ENCODE data around the gene PDLIM5. TPM values are rescaled to one million over a fixed set of nuclear protein-coding genes. Genes with fewer than 3 reads are reported as not detected.
"Not testable (repeated sequence)": the region's sequence is repeated elsewhere in the genome, so short reads cannot be mapped to it uniquely, and the experiment has no call there.

PDLIM5 gene
- total RNA-seq, 2 experiments from 2014 or later: 6.3 to 12.6 TPM

GRCh38 chr4:94475050-94475449 lies 23.3 kb downstream of the PDLIM5 start:
- no peak for DNase-seq (ENCODE audit: low spot score)
- TF ChIP-seq EZH2phosphoT487 (IDR thresholded peaks at IDR 0.05; ENCODE audit: borderline replicate concordance, low read depth, low read length): no peak
- TF ChIP-seq, protein P1, sequence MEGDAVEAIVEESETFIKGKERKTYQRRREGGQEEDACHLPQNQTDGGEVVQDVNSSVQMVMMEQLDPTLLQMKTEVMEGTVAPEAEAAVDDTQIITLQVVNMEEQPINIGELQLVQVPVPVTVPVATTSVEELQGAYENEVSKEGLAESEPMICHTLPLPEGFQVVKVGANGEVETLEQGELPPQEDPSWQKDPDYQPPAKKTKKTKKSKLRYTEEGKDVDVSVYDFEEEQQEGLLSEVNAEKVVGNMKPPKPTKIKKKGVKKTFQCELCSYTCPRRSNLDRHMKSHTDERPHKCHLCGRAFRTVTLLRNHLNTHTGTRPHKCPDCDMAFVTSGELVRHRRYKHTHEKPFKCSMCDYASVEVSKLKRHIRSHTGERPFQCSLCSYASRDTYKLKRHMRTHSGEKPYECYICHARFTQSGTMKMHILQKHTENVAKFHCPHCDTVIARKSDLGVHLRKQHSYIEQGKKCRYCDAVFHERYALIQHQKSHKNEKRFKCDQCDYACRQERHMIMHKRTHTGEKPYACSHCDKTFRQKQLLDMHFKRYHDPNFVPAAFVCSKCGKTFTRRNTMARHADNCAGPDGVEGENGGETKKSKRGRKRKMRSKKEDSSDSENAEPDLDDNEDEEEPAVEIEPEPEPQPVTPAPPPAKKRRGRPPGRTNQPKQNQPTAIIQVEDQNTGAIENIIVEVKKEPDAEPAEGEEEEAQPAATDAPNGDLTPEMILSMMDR (conservative IDR thresholded peaks at IDR 0.05; ENCODE audit: low read length): no peak
- Histone ChIP-seq H3K36me3 (ENCODE audit: insufficient read depth, low read length) (no peaks in the 10 kb centered on the region), H3K79me2 (ENCODE audit: insufficient read depth, low read depth, low read length) (no peaks in the 10 kb centered on the region), H3K4me2 (ENCODE audit: low read length) (no peak overlapping the region), H4K20me1 (ENCODE audit: insufficient read depth, low read length) (no peaks in the 10 kb centered on the region), H3K4me3 (ENCODE audit: low read depth, low read length, poor library complexity, severe bottlenecking) (no peak overlapping the region), H3K27ac (ENCODE audit: low read depth, low read length, poor library complexity, severe bottlenecking) (no peak overlapping the region), H3K9me2 (ENCODE audit: insufficient read depth, low read length) (no peaks in the 10 kb centered on the region), H3K4me1 (ENCODE audit: insufficient read depth, low read length, poor library complexity, severe bottlenecking) (no peaks in the 10 kb centered on the region), H2AFZ (ENCODE audit: low read length) (no peak overlapping the region), H3K9me3 (ENCODE audit: low read length) (no peaks in the 10 kb centered on the region)
- no TSS peak for BruUV-seq (replicated peaks)
- intact Hi-C loops (cut with micrococcal nuclease; ENCODE audit: unreplicated experiment): no loop called here
- CTCF ChIA-PET (ENCODE audit: unreplicated experiment): no interaction called here
- POLR2A ChIA-PET: no interaction called here

- ChIA-PET CTCF (ENCODE audit: unreplicated experiment) (no interaction called here), POLR2A (no interaction called here)
- Histone ChIP-seq H3K4me2 (ENCODE audit: low read length) (no peak overlapping the region), H3K27ac (ENCODE audit: low read depth, low read length, poor library complexity, severe bottlenecking) (no peak overlapping the region), H3K9me2 (ENCODE audit: insufficient read depth, low read length) (no peaks in the 10 kb centered on the region), H3K4me3 (ENCODE audit: low read depth, low read length, poor library complexity, severe bottlenecking) (no peak overlapping the region), H3K9me3 (ENCODE audit: low read length) (no peaks in the 10 kb centered on the region), H3K4me1 (ENCODE audit: insufficient read depth, low read length, poor library complexity, severe bottlenecking) (no peaks in the 10 kb centered on the region), H4K20me1 (ENCODE audit: insufficient read depth, low read length) (no peaks in the 10 kb centered on the region), H3K36me3 (ENCODE audit: insufficient read depth, low read length) (no peaks in the 10 kb centered on the region), H2AFZ (ENCODE audit: low read length) (no peak overlapping the region), H3K79me2 (ENCODE audit: insufficient read depth, low read depth, low read length) (no peaks in the 10 kb centered on the region)
- no peak for DNase-seq (ENCODE audit: low spot score)
- BruUV-seq (replicated peaks): no TSS peak
- TF ChIP-seq, protein P1 (conservative IDR thresholded peaks at IDR 0.05; ENCODE audit: low read length): no peak
- TF ChIP-seq EZH2phosphoT487 (IDR thresholded peaks at IDR 0.05; ENCODE audit: borderline replicate concordance, low read depth, low read length): no peak
- intact Hi-C loops (cut with micrococcal nuclease; ENCODE audit: unreplicated experiment): no loop called here
These were observed 24.1 kb downstream of the PDLIM5 start for GRCh38 chr4:94475794-94476193.

DNA sequence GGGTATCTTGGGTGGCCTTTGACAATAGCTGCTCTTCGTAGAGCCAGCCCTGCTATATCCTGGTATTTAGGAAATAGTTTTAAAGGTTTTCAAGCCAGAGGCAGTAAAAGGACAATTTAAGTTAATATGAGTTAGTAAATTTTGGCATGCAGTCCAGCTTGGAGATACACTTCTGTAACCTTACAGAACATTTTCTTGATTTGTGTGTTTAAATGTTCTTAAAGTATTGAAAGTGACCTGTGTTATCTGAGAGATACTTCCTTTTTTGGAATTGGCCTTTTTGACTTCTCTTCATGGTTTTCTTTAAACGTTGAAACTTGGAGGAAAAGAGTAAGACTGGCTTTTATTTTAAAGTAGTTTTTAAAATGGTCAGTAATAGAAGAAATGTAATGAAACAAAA lies 25.5 kb downstream of the PDLIM5 start:
- Histone ChIP-seq H3K9me3 (ENCODE audit: low read length) (no peaks in the 10 kb centered on the region), H3K4me1 (ENCODE audit: insufficient read depth, low read length, poor library complexity, severe bottlenecking) (no peaks in the 10 kb centered on the region), H3K79me2 (ENCODE audit: insufficient read depth, low read depth, low read length) (no peaks in the 10 kb centered on the region), H3K4me3 (ENCODE audit: low read depth, low read length, poor library complexity, severe bottlenecking) (no peak overlapping the region), H3K36me3 (ENCODE audit: insufficient read depth, low read length) (no peaks in the 10 kb centered on the region), H3K4me2 (ENCODE audit: low read length) (no peak overlapping the region), H3K27ac (ENCODE audit: low read depth, low read length, poor library complexity, severe bottlenecking) (no peak overlapping the region), H4K20me1 (ENCODE audit: insufficient read depth, low read length) (no peaks in the 10 kb centered on the region), H3K9me2 (ENCODE audit: insufficient read depth, low read length) (no peaks in the 10 kb centered on the region), H2AFZ (ENCODE audit: low read length) (no peak overlapping the region)
- intact Hi-C loops (cut with micrococcal nuclease; ENCODE audit: unreplicated experiment): no loop called here
- no peak for DNase-seq (ENCODE audit: low spot score)
- no peak for TF ChIP-seq EZH2phosphoT487 (IDR thresholded peaks at IDR 0.05; ENCODE audit: borderline replicate concordance, low read depth, low read length)
- TF ChIP-seq, protein P1 (conservative IDR thresholded peaks at IDR 0.05; ENCODE audit: low read length): no peak
- BruUV-seq (replicated peaks): no TSS peak
- ChIA-PET CTCF (ENCODE audit: unreplicated experiment) (no interaction called here), POLR2A (no interaction called here)

DNA sequence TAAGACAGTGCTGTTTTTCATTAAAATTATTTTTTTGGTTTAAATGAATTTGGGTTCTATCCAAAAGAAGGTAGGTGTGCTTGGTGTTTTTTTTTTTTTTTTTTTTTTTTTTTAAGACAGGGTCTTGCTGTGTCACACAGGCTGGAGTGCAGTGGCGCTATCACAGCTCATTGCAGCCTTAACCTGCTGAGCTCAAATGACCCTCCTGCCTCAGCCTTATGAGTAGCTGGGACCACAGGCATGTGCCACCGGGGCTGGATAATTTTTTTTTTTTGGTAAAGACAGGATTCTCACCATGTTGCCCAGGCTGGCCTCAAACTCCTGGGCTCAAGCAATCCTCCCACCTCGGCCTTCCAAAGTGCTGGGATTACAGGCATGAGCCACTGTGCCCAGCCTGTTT lies 27.1 kb downstream of the PDLIM5 start:
- ChIA-PET CTCF (ENCODE audit: unreplicated experiment) (interaction anchor here (0.6 kb wide), 1 partner anchor 230 kb away, joined by 7 read pairs; no protein-coding TSS in a partner anchor), POLR2A (interaction anchor here (0.7 kb wide), 1 partner anchor 137 kb away, joined by 8 read pairs; no protein-coding TSS in a partner anchor)
- BruUV-seq (replicated peaks); DNase-seq (ENCODE audit: low spot score); H3K9me2 ChIP-seq (ENCODE audit: insufficient read depth, low read length); H3K4me2 ChIP-seq (ENCODE audit: low read length); H3K4me1 ChIP-seq (ENCODE audit: insufficient read depth, low read length, poor library complexity, severe bottlenecking); H4K20me1 ChIP-seq (ENCODE audit: insufficient read depth, low read length); H2AFZ ChIP-seq (ENCODE audit: low read length); H3K9me3 ChIP-seq (ENCODE audit: low read length); H3K79me2 ChIP-seq (ENCODE audit: insufficient read depth, low read depth, low read length); H3K36me3 ChIP-seq (ENCODE audit: insufficient read depth, low read length); H3K4me3 ChIP-seq (ENCODE audit: low read depth, low read length, poor library complexity, severe bottlenecking); intact Hi-C loops (cut with micrococcal nuclease; ENCODE audit: unreplicated experiment); H3K27ac ChIP-seq (ENCODE audit: low read depth, low read length, poor library complexity, severe bottlenecking): not testable (repeated sequence)
